SK-N-MC (cell line): ENCODE results near the gene ERG.

Source experiments
- DNase-seq: peaks from one replicate; pipeline ENCODE4 v3.0.0-alpha.2; 2011; ENCODE audit warnings: low read depth, low spot score
- H3K27ac ChIP-seq: fragments of 200-600 bp; sonication (generic); 2 replicates; pipeline ENCODE4 v1.5.1; 2016; ENCODE audit warnings: mixed run types
- H3K36me3 ChIP-seq: fragments of 200-600 bp; sonication (generic); 2 replicates; pipeline ENCODE4 v1.6.1; 2017; ENCODE audit warnings: antibody characterized with exemption, low read length, mixed read lengths; ENCODE audit not compliant: insufficient read depth
- H3K4me3 ChIP-seq: fragments of 200-600 bp; sonication (generic); 2 replicates; pipeline ENCODE4 v1.5.1; 2016
- H3K9ac ChIP-seq: fragments of 200-600 bp; sonication (generic); 2 replicates; pipeline ENCODE4 v1.8.0; 2017; ENCODE audit warnings: mixed run types, mixed read lengths; ENCODE audit not compliant: insufficient read length
- H3K9me3 ChIP-seq: fragments of 200-600 bp; sonication (generic); 2 replicates; pipeline ENCODE4 v1.6.1; 2017; ENCODE audit warnings: low read depth, mild to moderate bottlenecking, antibody characterized with exemption, low read length, moderate library complexity, mixed read lengths
- EZH2 ChIP-seq: fragments of 200-600 bp; sonication (generic); IDR thresholded peaks from one replicate; pipeline ENCODE4 v1.6.1; 2017; ENCODE audit warnings: antibody characterized with exemption
- FOXP2 ChIP-seq: optimal IDR thresholded peaks from 2 replicates; pipeline ENCODE3; 2011; ENCODE audit warnings: mild to moderate bottlenecking, moderate library complexity; ENCODE audit not compliant: insufficient read depth; ENCODE audit errors: extremely low read length, control extremely low read depth
- POLR2AphosphoS5 ChIP-seq: IDR thresholded peaks from 2 replicates; pipeline ENCODE4 v1.6.1; 2012; ENCODE audit warnings: mild to moderate bottlenecking, low read depth, low read length, borderline replicate concordance

The ERG gene

GRCh38 chr21:38459490-38459889, 38.8 kb downstream of the ERG start:
- DNase-seq: no peak
- H3K9me3 ChIP-seq: no peaks in the 10 kb centered on the region
- no peak overlapping the region for H3K27ac ChIP-seq
- H3K9ac ChIP-seq: no peak overlapping the region
- H3K36me3 ChIP-seq: no peaks in the 10 kb centered on the region
- TF ChIP-seq EZH2: no peak
- TF ChIP-seq POLR2AphosphoS5: no peak
- TF ChIP-seq FOXP2: no peak
- H3K4me3 ChIP-seq: no peak overlapping the region

DNA sequence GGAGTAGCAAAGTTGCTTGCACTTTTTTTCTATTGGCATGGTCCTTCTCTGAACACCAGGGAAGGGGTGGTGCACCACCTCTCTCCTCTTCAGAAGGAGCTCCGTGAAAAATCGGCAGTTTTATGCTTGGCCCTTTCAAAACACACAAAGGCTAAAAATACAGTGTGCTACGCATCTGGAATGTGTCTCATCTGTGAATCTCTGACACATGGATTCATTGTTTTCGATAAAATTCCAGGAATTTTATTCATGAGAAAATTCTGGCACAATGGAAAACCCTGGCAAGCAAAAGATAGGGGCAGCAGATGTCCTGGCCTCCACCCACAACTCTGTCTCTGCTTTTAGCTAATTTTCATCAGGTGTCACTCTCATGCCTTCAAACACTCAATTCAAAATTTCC, 42.9 kb downstream of the ERG start:
- Histone ChIP-seq H3K4me3 (no peak overlapping the region), H3K9ac (no peak overlapping the region), H3K27ac (no peak overlapping the region), H3K36me3 (no peaks in the 10 kb centered on the region), H3K9me3 (no peaks in the 10 kb centered on the region)
- TF ChIP-seq FOXP2 (no peak), POLR2AphosphoS5 (no peak), EZH2 (no peak)
- no peak for DNase-seq

GRCh38 chr21:38454702-38455101, 43.6 kb downstream of the ERG start:
- no peaks in the 10 kb centered on the region for H3K9me3 ChIP-seq
- no peak overlapping the region for H3K9ac ChIP-seq
- H3K36me3 ChIP-seq: no peaks in the 10 kb centered on the region
- no peak for DNase-seq
- H3K4me3 ChIP-seq: no peak overlapping the region
- H3K27ac ChIP-seq: no peak overlapping the region
- TF ChIP-seq POLR2AphosphoS5 (no peak), FOXP2 (no peak), EZH2 (no peak)

- Histone ChIP-seq H3K9me3 (no peaks in the 10 kb centered on the region), H3K27ac (no peak overlapping the region), H3K4me3 (no peak overlapping the region), H3K36me3 (no peaks in the 10 kb centered on the region), H3K9ac (no peak overlapping the region)
- no peak for TF ChIP-seq POLR2AphosphoS5
- no peak for DNase-seq
Measured at GRCh38 chr21:38454161-38454560, 44.1 kb downstream of the ERG start.

DNA sequence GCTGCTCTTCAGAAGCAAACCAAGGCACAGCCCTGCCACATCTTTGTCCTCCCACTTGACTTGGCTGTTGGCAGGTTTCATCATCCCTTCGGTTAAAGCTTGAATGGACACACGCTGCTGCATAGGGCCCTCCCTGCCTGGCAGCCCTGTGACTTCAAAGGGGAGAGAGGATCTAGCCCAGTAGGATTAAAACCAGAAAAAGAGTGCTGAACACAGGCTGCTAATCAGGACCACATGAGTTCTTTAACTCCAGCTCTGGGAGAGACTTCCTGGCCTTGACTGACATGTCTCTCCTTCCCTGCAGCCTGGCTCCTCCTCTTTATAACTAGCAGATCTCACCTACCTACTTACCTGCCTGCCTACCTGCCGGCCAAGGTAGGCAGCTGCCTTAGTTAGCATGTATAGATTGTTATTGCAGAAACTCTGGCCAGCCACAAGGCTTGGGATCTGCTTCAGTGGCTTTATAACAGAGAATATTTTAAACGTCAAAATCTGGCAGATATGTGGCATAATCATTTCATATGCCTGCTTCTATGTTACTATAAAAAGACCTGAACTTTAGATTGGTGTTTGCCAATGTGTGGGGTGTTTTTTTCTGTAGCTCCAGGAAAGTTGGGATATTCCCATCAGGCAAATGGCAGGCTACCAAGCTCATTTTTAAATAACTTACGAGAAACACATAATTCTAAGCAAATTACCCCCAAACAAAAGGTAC, 49.4 kb downstream of the ERG start:
- H3K9ac ChIP-seq: no peak overlapping the region
- TF ChIP-seq POLR2AphosphoS5 (no peak), EZH2 (no peak), FOXP2 (no peak)
- no peak overlapping the region for H3K4me3 ChIP-seq
- no peak for DNase-seq
- no peak overlapping the region for H3K27ac ChIP-seq
- no peaks in the 10 kb centered on the region for H3K36me3 ChIP-seq
- no peaks in the 10 kb centered on the region for H3K9me3 ChIP-seq

DNA sequence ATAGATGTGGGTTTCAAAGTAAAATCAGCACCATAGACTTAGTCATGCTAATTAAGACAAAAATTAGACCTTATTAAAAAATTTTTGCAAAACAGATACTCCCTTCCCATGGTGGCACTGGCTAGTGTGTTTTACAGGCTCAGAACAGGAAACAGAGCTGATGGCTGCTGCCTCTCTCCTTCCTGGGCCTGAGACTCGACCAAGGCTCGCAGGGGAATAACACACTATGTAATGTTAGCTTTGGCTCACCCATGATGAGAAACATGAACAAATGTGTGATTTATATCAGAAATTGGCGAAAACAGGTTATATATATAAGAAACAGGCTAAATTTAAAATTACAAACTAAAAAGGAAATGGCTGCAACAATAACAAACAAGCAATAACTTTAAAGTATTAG, 50.7 kb downstream of the ERG start:
- H3K9ac ChIP-seq: no peak overlapping the region
- no peaks in the 10 kb centered on the region for H3K9me3 ChIP-seq
- DNase-seq: no peak
- no peak overlapping the region for H3K4me3 ChIP-seq
- TF ChIP-seq FOXP2 (no peak), POLR2AphosphoS5 (no peak), EZH2 (no peak)
- H3K27ac ChIP-seq: no peak overlapping the region
- H3K36me3 ChIP-seq: no peaks in the 10 kb centered on the region

- Histone ChIP-seq H3K4me3 (no peak overlapping the region), H3K27ac (no peak overlapping the region), H3K9me3 (no peaks in the 10 kb centered on the region), H3K36me3 (no peaks in the 10 kb centered on the region), H3K9ac (no peak overlapping the region)
- no peak for DNase-seq
- no peak for TF ChIP-seq POLR2AphosphoS5
- no peak for TF ChIP-seq FOXP2
- no peak for TF ChIP-seq EZH2
Measured at GRCh38 chr21:38444691-38445090, 53.6 kb downstream of the ERG start.

DNA sequence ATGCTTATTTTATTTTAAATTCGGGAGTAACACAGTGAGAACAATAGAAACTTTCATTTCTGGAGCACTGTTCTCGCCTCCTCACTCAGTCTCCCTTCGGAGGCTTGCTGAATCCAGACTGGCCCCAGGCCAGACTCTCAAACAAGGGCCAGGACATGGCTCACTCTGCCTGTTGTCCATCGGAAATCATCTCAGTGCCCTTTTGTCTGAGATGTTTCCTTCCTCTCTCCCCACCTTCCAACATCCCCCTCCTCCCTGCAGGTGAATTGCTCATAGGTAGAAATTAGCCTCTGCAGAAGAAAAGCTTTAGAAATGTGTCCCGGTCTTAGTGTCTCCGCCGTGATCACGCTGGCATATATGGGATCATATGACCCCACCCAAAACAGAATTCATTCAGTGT, 55.2 kb downstream of the ERG start:
- Histone ChIP-seq H3K9ac (no peak overlapping the region), H3K36me3 (no peaks in the 10 kb centered on the region), H3K4me3 (no peak overlapping the region), H3K9me3 (no peaks in the 10 kb centered on the region), H3K27ac (no peak overlapping the region)
- DNase-seq: no peak
- TF ChIP-seq FOXP2: no peak
- no peak for TF ChIP-seq EZH2
- TF ChIP-seq POLR2AphosphoS5: no peak

DNA sequence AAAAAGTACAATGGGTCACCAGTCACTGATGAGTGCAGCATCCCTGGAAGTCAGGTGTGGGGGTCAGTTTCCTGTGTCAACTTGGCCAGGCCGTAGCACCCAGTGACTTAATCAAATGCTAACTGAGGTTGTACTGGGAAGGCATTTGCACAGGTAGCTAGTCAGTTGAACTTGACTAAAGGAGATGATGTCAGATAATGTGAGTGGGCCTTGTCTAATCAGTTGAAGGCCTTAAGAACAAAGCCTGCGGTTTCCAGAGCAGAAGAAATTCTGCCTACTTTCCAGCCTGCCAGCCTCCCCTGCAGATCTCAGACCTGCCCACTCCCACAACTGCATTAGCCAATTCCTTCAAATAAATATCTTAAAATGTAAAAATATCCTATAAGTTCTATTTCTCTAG, 57.1 kb downstream of the ERG start:
- DNase-seq: no peak
- Histone ChIP-seq H3K36me3 (no peaks in the 10 kb centered on the region), H3K9me3 (no peaks in the 10 kb centered on the region), H3K27ac (no peak overlapping the region), H3K9ac (no peak overlapping the region), H3K4me3 (no peak overlapping the region)
- TF ChIP-seq POLR2AphosphoS5 (no peak), FOXP2 (no peak), EZH2 (no peak)
